Neural cell (in vitro differentiated cells): ENCODE data around the gene DHX30.

ENCODE experiments used
- CTCF ChIP-seq: fragments of 450-650 bp; IDR thresholded peaks from 2 replicates; pipeline ENCODE4 v1.5.1; 2014; ENCODE audit warnings: antibody characterized with exemption, mild to moderate bottlenecking, moderate library complexity; ENCODE audit not compliant: poor library complexity, severe bottlenecking
- REST ChIP-seq: IDR thresholded peaks from 2 replicates; pipeline ENCODE4 v1.6.1; 2012; ENCODE audit warnings: borderline replicate concordance

- TF ChIP-seq REST (no peak), CTCF (no peak)
Measured at GRCh38 chr3:47855461-47856383, 52.8 kb downstream of the DHX30 start.
